NB4 (cell line): Measurements from ENCODE around the gene MALSU1.

Experiments
- POLR2A ChIP-seq: IDR thresholded peaks from 2 replicates; pipeline ENCODE4 v1.6.1; 2011; ENCODE audit warnings: mild to moderate bottlenecking; ENCODE audit not compliant: insufficient read length; ENCODE audit errors: extremely low read depth
- TF ChIP-seq, protein P1 (sequence below): IDR thresholded peaks from one replicate; pipeline ENCODE4 v1.5.1; 2012; ENCODE audit warnings: low read depth, low read length
- TF ChIP-seq, protein P2 (sequence below): IDR thresholded peaks from 2 replicates; pipeline ENCODE4 v1.6.1; 2011; ENCODE audit warnings: low read depth, low read length

DNA sequence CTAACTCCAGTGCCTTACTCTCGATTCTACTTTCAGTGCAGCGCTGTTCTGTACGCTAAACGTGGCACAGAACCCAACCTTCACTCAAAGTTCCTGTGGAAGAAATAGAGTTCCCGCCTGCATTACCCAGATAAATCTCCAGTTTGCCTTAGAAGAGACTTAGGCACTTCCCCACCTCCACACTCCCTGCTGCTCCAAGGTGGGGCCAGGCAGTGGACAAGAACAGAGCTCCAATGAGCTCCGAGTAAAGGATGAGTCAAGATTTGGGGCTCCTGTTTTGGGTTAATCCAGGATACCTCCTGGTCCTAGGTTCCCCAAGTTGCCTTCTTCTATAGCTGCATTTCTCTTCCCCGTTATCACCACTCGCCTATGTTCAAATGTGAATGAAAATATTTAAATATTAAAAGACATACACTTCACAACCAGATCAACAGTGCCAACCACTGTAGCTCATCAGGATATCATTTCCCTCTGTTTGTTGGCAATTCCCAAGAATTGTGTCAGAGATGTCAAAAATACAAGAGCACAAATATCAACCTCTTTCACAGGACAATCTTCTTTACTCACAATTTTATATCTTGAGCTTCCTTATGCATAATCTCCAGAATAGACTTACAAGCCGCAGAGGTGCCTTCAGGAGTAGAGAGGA, 48.0 kb downstream of the MALSU1 start:
- TF ChIP-seq POLR2A, result no peak
- TF ChIP-seq, protein P1, sequence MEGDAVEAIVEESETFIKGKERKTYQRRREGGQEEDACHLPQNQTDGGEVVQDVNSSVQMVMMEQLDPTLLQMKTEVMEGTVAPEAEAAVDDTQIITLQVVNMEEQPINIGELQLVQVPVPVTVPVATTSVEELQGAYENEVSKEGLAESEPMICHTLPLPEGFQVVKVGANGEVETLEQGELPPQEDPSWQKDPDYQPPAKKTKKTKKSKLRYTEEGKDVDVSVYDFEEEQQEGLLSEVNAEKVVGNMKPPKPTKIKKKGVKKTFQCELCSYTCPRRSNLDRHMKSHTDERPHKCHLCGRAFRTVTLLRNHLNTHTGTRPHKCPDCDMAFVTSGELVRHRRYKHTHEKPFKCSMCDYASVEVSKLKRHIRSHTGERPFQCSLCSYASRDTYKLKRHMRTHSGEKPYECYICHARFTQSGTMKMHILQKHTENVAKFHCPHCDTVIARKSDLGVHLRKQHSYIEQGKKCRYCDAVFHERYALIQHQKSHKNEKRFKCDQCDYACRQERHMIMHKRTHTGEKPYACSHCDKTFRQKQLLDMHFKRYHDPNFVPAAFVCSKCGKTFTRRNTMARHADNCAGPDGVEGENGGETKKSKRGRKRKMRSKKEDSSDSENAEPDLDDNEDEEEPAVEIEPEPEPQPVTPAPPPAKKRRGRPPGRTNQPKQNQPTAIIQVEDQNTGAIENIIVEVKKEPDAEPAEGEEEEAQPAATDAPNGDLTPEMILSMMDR, result no peak
- TF ChIP-seq, protein P2, sequence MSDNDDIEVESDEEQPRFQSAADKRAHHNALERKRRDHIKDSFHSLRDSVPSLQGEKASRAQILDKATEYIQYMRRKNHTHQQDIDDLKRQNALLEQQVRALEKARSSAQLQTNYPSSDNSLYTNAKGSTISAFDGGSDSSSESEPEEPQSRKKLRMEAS, result no peak
